Activated naive CD4-positive, alpha-beta T cell treated with anti-CD3 and anti-CD28 coated beads, Interleukin-2, amount 50 U/mL, for 16 hours (primary cell): ENCODE data around the gene TUB.

Experiments
- DNase-seq: peaks from one replicate; pipeline ENCODE4 v3.0.0-alpha.2; 2020

TUB gene

GRCh38 chr11:8111636-8112035 lies 30.6 kb downstream of the TUB start:
- DNase-seq = no peak

DNA sequence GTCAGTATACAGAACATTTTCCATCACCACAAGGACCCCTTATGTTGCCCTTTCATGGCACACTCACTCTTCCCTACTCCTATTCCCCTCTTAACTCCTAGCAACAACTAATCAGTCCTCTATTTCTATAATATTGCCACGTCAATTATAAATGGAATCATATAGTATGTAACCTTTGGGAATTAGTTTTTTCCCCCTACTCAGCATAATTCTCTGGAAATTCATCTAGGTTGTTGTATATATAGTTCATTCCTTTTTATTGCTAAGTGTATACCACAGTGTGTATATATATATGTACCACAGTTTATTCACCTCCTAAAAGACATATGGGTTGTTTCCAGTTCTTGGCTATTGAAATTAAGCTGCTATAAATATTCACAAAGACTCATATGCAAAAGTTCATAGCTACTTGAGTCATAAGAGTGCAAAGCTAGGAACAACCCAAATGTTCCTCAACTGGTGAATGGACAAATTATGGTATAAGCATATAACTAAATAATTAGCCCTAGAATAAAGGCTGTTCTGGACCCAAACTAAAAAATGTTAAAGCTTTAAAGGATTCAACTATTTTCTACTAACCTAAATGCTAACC lies 41.3 kb downstream of the TUB start:
- DNase-seq = no peak

DNA sequence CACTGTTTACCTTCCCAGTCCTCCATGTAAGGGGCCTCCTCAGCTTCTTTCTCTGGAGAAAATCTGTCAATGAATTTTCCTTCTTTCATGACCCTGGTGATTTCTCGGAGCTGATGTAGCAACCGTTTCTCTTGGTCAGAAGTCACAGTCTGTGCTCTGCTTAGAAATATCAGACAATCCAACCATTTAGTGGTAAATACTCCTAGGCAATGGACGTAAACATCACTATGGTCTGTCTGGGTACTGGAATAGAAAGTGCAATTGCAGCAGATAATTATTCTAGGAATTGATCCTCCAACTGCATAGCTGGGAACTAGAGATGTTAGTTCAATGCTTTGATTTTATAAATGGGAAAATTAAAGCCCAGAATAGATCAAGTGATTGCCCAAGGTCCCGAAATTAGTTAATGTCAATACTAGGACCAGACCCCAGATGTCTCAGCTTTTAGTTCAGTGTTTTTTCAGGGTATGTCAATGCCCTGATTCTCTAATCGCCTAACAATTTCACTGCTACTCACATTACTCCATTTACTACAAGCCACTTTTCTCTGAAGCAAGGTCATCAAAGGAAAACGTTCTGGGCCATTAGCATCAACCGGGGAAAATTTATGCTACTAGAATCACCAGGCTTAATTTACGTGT lies 45.8 kb downstream of the TUB start:
- DNase-seq = no peak

DNA sequence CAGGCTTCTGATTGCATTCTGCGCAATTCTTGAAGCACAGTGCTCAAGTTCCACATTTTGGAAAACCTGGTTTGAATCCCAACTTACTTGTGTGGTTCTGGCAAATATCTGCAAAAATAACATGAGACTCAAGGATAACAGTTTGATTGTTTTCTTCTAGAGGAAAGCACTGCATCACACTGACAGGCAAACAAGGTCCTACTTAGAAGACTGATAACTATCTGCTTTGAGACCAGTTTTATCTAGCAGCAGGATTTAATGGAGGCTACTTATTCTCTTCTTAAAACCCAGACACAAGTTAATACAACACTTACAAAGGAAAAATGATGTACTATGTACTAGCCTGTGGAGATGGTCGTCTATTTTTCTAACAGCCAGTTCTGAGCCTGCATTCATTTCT lies 46.4 kb downstream of the TUB start:
- DNase-seq = no peak

- DNase-seq = no peak
Observed at GRCh38 chr11:8138526-8138925, 57.5 kb downstream of the TUB start.

DNA sequence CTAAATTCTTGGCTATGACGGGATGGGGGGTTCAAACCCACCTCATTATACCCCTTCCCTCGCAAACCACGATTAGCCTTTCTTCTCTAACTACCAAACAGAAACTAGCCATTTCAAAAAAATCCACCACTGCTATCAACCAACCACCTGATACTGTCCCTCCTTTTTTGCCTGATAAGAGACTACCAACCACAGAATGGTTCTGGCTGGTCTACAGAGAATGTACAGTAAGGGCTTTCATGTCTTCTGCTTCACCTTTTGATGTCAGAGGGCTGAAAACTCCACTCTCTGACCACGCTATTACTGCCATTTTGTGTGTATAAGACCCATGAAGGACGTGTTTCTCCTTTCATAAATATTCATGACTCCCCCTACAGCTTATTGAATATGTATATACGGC lies 68.7 kb downstream of the TUB start:
- no peak for DNase-seq
